SK-N-SH (cell line): Measurements from ENCODE around the gene GPR12. TPM values are rescaled to one million over a fixed set of nuclear protein-coding genes. Genes with fewer than 3 reads are reported as not detected.
A peak's percentile ranks its signal among the peaks of the same experiment; 100 is the strongest.

ENCODE experiments used
- CTCF ChIA-PET: fragments of 300-600, 350-600 bp; formaldehyde crosslinking; extraction: SDS; loops from one replicate; lab custom pipeline; 2021; lab: Yijun Ruan, JAX
- POLR2A ChIA-PET: fragments of 350-600 bp; sonication (Branson Sonifier 250); formaldehyde crosslinking; extraction: SDS; loops from one replicate; lab custom pipeline; 2020; ENCODE audit warnings: antibody characterized with exemption, inconsistent platforms; lab: Yijun Ruan, JAX
- DNase-seq: peaks from one replicate; pipeline ENCODE4 v3.0.0; 2012
- H2AFZ ChIP-seq: fragments of 200-600 bp; sonication (generic); 2 replicates; pipeline ENCODE4 v1.8.1; 2016; ENCODE audit warnings: antibody characterized with exemption, mild to moderate bottlenecking, low read depth
- H3F3A ChIP-seq: fragments of 200-600 bp; sonication (generic); replicated peaks from 2 replicates; pipeline ENCODE3; 2016; ENCODE audit warnings: antibody characterized with exemption, mild to moderate bottlenecking; ENCODE audit not compliant: insufficient read depth
- H3K27ac ChIP-seq, 2 experiments: fragments of 200-500 bp in 1 of 2; fragments of 200-600 bp in 1 of 2; sonication (Bioruptor generic) in 1 of 2; sonication (generic), shearing (Covaris generic) in 1 of 2; 2 replicates each; pipeline versions ENCODE4 v1.5.1 to v1.6.1; 2014 to 2016; ENCODE audit warnings: low read depth in 2 of 2, inconsistent platforms in 1 of 2, low read length in 1 of 2, mild to moderate bottlenecking in 1 of 2, mixed read lengths in 1 of 2
- H3K27me3 ChIP-seq: fragments of 200-600 bp; sonication (generic), shearing (Covaris generic); 2 replicates; pipeline ENCODE4 v1.6.1; 2016; ENCODE audit warnings: mixed run types; ENCODE audit not compliant: insufficient read depth
- H3K36me3 ChIP-seq, 2 experiments: fragments of 200-500 bp in 1 of 2; fragments of 200-600 bp in 1 of 2; sonication (Bioruptor generic) in 1 of 2; sonication (generic) in 1 of 2; replicated peaks in 1 of 2; 2 replicates each; pipeline versions ENCODE3 to v1.5.1; 2014 to 2016; ENCODE audit warnings: low read length in 1 of 2, mild to moderate bottlenecking in 1 of 2; ENCODE audit not compliant: insufficient read depth in 2 of 2, control insufficient read depth in 1 of 2
- H3K4me1 ChIP-seq, 2 experiments: fragments of 200-500 bp in 1 of 2; fragments of 200-600 bp in 1 of 2; sonication (Bioruptor generic) in 1 of 2; sonication (generic), shearing (Covaris generic) in 1 of 2; 2 replicates each; pipeline versions ENCODE4 v1.5.1 to v1.6.1; 2014 to 2016; ENCODE audit warnings: low read depth in 1 of 2, low read length in 1 of 2, mixed run types in 1 of 2; ENCODE audit not compliant: insufficient read depth in 2 of 2, control insufficient read depth in 1 of 2
- H3K4me2 ChIP-seq: fragments of 200-600 bp; sonication (generic), shearing (Covaris generic); 2 replicates; pipeline ENCODE4 v1.6.1; 2017; ENCODE audit warnings: mixed run types
- H3K4me3 ChIP-seq, 2 experiments: fragments of 200-500 bp in 1 of 2; fragments of 200-600 bp in 1 of 2; sonication (Bioruptor generic) in 1 of 2; sonication (generic), shearing (Covaris generic) in 1 of 2; 2 replicates each; pipeline versions ENCODE4 v1.5.1 to v1.8.1; 2014 to 2016; ENCODE audit warnings: low read depth in 2 of 2, inconsistent platforms in 1 of 2, low read length in 1 of 2, mild to moderate bottlenecking in 1 of 2, mixed read lengths in 1 of 2, moderate library complexity in 1 of 2
- H3K79me2 ChIP-seq: fragments of 200-600 bp; sonication (generic); 2 replicates; pipeline ENCODE4 v1.8.1; 2017; ENCODE audit warnings: mild to moderate bottlenecking; ENCODE audit not compliant: insufficient read depth
- H3K9ac ChIP-seq: fragments of 200-600 bp; sonication (generic); 2 replicates; pipeline ENCODE4 v1.6.1; 2017; ENCODE audit warnings: mixed run types
- H3K9me2 ChIP-seq: fragments of 200-600 bp; sonication (generic); 2 replicates; pipeline ENCODE4 v1.6.1; 2017; ENCODE audit warnings: mixed run types
- H3K9me3 ChIP-seq: fragments of 200-600 bp; sonication (generic); 2 replicates; pipeline ENCODE4 v1.6.1; 2017; ENCODE audit warnings: mixed run types, mild to moderate bottlenecking, moderate library complexity
- H4K20me1 ChIP-seq: fragments of 200-600 bp; sonication (generic); 2 replicates; pipeline ENCODE4 v1.6.1; 2017; ENCODE audit warnings: mild to moderate bottlenecking, mixed run types; ENCODE audit not compliant: insufficient read depth
- CTCF ChIP-seq: fragments of 200-600 bp; sonication (generic); IDR thresholded peaks from 2 replicates; pipeline ENCODE4 v1.6.1; 2017; ENCODE audit warnings: antibody characterized with exemption, mild to moderate bottlenecking, moderate library complexity
- FOXJ3 ChIP-seq: sonication (generic); formaldehyde crosslinking; IDR thresholded peaks from 2 replicates; pipeline ENCODE4 v1.5.1; 2020; ENCODE audit warnings: mild to moderate bottlenecking, missing genetic modification reagents
- GABPA ChIP-seq: IDR thresholded peaks from 2 replicates; pipeline ENCODE4 v1.4.0; 2012; ENCODE audit warnings: low read depth, mild to moderate bottlenecking
- GATA2 ChIP-seq: sonication (generic); formaldehyde crosslinking; IDR thresholded peaks from 2 replicates; pipeline ENCODE4 v1.5.0; 2020; ENCODE audit warnings: mild to moderate bottlenecking, missing genetic modification reagents
- IRF3 ChIP-seq: fragments of 150-350 bp; IDR thresholded peaks from 2 replicates; pipeline ENCODE4 v1.6.1; 2016; ENCODE audit warnings: mild to moderate bottlenecking, low read depth, low read length
- JUND ChIP-seq: IDR thresholded peaks from 2 replicates; pipeline ENCODE4 v1.4.0; 2012
- MAX ChIP-seq: IDR thresholded peaks from 2 replicates; pipeline ENCODE4 v1.4.0; 2012; ENCODE audit warnings: low read depth
- MEF2A ChIP-seq: IDR thresholded peaks from 2 replicates; pipeline ENCODE4 v1.4.0; 2012; ENCODE audit warnings: low read depth, borderline replicate concordance
- MXI1 ChIP-seq: IDR thresholded peaks from 2 replicates; pipeline ENCODE4 v1.6.1; 2012; ENCODE audit warnings: mild to moderate bottlenecking, low read depth, low read length, improper control_type of control experiment
- NFIC ChIP-seq: IDR thresholded peaks from 2 replicates; pipeline ENCODE4 v1.4.0; 2012; ENCODE audit warnings: borderline replicate concordance
- NRF1 ChIP-seq: IDR thresholded peaks from 2 replicates; pipeline ENCODE4 v1.6.1; 2012; ENCODE audit warnings: low read depth, mild to moderate bottlenecking, low read length
- PBX3 ChIP-seq: IDR thresholded peaks from 2 replicates; pipeline ENCODE4; 2012
- POLR2AphosphoS5 ChIP-seq: IDR thresholded peaks from 2 replicates; pipeline ENCODE4 v1.6.1; 2012; ENCODE audit warnings: low read depth, low read length
- RAD21 ChIP-seq: IDR thresholded peaks from 2 replicates; pipeline ENCODE4 v1.6.1; 2012; ENCODE audit warnings: mild to moderate bottlenecking, low read length
- RCOR1 ChIP-seq: fragments of 150-350 bp; IDR thresholded peaks from 2 replicates; pipeline ENCODE4 v1.6.1; 2017; ENCODE audit warnings: antibody characterized with exemption, low read length
- RXRA ChIP-seq: IDR thresholded peaks from 2 replicates; pipeline ENCODE4 v1.4.0; 2012; ENCODE audit warnings: low read depth, mild to moderate bottlenecking, borderline replicate concordance
- SMC3 ChIP-seq: IDR thresholded peaks from 2 replicates; pipeline ENCODE4 v1.6.1; 2012; ENCODE audit warnings: low read depth, low read length, improper control_type of control experiment
- TCF12 ChIP-seq: IDR thresholded peaks from 2 replicates; pipeline ENCODE4 v1.4.0; 2012
- USF1 ChIP-seq: IDR thresholded peaks from 2 replicates; pipeline ENCODE4 v1.4.0; 2012; ENCODE audit warnings: low read depth, borderline replicate concordance
- YY1 ChIP-seq: IDR thresholded peaks from 2 replicates; pipeline ENCODE4 v1.4.0; 2012; ENCODE audit warnings: low read depth, mild to moderate bottlenecking
- WGBS: methylation state at CpG from one replicate; pipeline ENCODE4 v1.1.6; 2017; ENCODE audit warnings: low lambda C conversion rate; 5-methylcytosine and 5-hydroxymethylcytosine counted together
- polyA plus RNA-seq, 3 experiments: library from polyadenylated mRNA; depleted of rRNA; stranded (reverse); fragments of >200 nt; gene quantifications; 2 replicates each; pipeline ENCODE4 v1.2.3, GENCODE V29; 2012

GPR12 gene
- polyA plus RNA-seq, 1 of the 3 experiments (the other 2 are of a cell fraction) = not detected

GRCh38 chr13:26760832-26761582 lies 421 bp upstream of the GPR12 start:
- Histone ChIP-seq H3K9ac (no peak overlapping the region), H3K36me3 (no peaks in the 10 kb centered on the region), H4K20me1 (no peaks in the 10 kb centered on the region), H3K27me3 (peaks cover 31% of the 10 kb centered on the region), H3K79me2 (no peaks in the 10 kb centered on the region), H3F3A (no peaks in the 10 kb centered on the region), H3K4me3 (peak overlapping the region in 1 of 2 experiments; percentile 26; a peak in 1 of 4 replicates), H3K9me2 (no peaks in the 10 kb centered on the region), H3K4me2 (no peak overlapping the region), H3K4me1 (peaks cover 0 to 13% of the 10 kb centered on the region in 2 experiments; a peak in 1 of 4 replicates), H3K9me3 (no peaks in the 10 kb centered on the region), H2AFZ (no peak overlapping the region), H3K27ac (no peak overlapping the region)
- ChIA-PET CTCF (interaction anchor here (1.4 to 1.8 kb wide), 3 partner anchors 41 to 169 kb away, joined by 3 to 5 read pairs (median 4); no protein-coding TSS in a partner anchor), POLR2A (no interaction called here)
- no peak for TF ChIP-seq SMC3
- TF ChIP-seq JUND = no peak
- TF ChIP-seq RXRA = no peak
- no peak for TF ChIP-seq RAD21
- TF ChIP-seq CTCF = no peak
- no peak for TF ChIP-seq POLR2AphosphoS5
- no peak for TF ChIP-seq YY1
- no peak for TF ChIP-seq PBX3
- no peak for TF ChIP-seq GATA2
- TF ChIP-seq RCOR1 = no peak
- WGBS = 36% methylated on average over 11 of the region's 41 CpGs
- peak; percentile 71 for DNase-seq

- Histone ChIP-seq H4K20me1 (no peaks in the 10 kb centered on the region), H3F3A (no peaks in the 10 kb centered on the region), H3K36me3 (no peaks in the 10 kb centered on the region), H3K4me2 (peak overlapping the region; percentile 78), H3K4me3 (peak overlapping the region; percentile 41 to 59), H3K9ac (no peak overlapping the region), H3K9me3 (no peaks in the 10 kb centered on the region), H3K27ac (no peak overlapping the region), H3K79me2 (no peaks in the 10 kb centered on the region), H3K27me3 (peaks cover 31% of the 10 kb centered on the region), H3K9me2 (no peaks in the 10 kb centered on the region), H2AFZ (peak overlapping the region; percentile 78; the same call in 1 of the 2 replicates), H3K4me1 (peaks cover 0 to 13% of the 10 kb centered on the region in 2 experiments; a peak in 1 of 4 replicates)
- peak; percentile 57 for DNase-seq
- ChIA-PET CTCF (interaction anchor here (0.8 to 1.8 kb wide), 3 partner anchors 52 to 121 kb away, joined by 3 to 8 read pairs (median 4); no protein-coding TSS in a partner anchor), POLR2A (no interaction called here)
- WGBS = 33% methylated on average over 21 of the region's 27 CpGs
- no peak for TF ChIP-seq NRF1
- no peak for TF ChIP-seq MXI1
- no peak for TF ChIP-seq RXRA
- no peak for TF ChIP-seq RCOR1
- no peak for TF ChIP-seq USF1
- no peak for TF ChIP-seq YY1
- no peak for TF ChIP-seq TCF12
- no peak for TF ChIP-seq FOXJ3 (CRISPR knock-in tag)
- TF ChIP-seq IRF3 = no peak
- TF ChIP-seq MAX = no peak
- no peak for TF ChIP-seq MEF2A
- TF ChIP-seq NFIC = no peak
- no peak for TF ChIP-seq GABPA
- no peak for TF ChIP-seq JUND
Observed at GRCh38 chr13:26759249-26759906, 1.2 kb downstream of the GPR12 start.
